Bronchial epithelial cell (primary cell): Measurements from ENCODE around the gene SEC14L5. TPM values are rescaled to one million over a fixed set of nuclear protein-coding genes. Genes with fewer than 3 reads are reported as not detected.

Experiments
- DNase-seq: peaks from one replicate; pipeline ENCODE4 v3.0.0-alpha.2; 2010; ENCODE audit warnings: low read depth
- FAIRE-seq: peaks from 2 replicates; lab custom pipeline; 2011; peaks lifted over from hg19 to GRCh38; lab: Jason Lieb, UNC
- H3K27me3 ChIP-seq: 2 replicates; pipeline ENCODE4 v1.5.1; 2011; ENCODE audit warnings: low read length; ENCODE audit not compliant: control insufficient read depth, insufficient read depth
- H3K36me3 ChIP-seq: 2 replicates; pipeline ENCODE4 v1.5.1; 2011; ENCODE audit warnings: low read length; ENCODE audit not compliant: control insufficient read depth, insufficient read depth
- H3K4me3 ChIP-seq: 2 replicates; pipeline ENCODE4 v1.5.1; 2011; ENCODE audit warnings: mild to moderate bottlenecking, low read depth, low read length, control low read depth
- CTCF ChIP-seq: IDR thresholded peaks from 2 replicates; pipeline ENCODE4 v1.5.1; 2011; ENCODE audit warnings: mild to moderate bottlenecking, moderate library complexity, low read length, control low read depth, inconsistent platforms; ENCODE audit not compliant: insufficient read depth, severe bottlenecking
- total RNA-seq: library from RNA; depleted of rRNA; stranded (reverse); fragments of >200 nt; gene quantifications from 2 replicates; pipeline ENCODE4 v1.2.1, GENCODE V29; 2014

SEC14L5 gene
- total RNA-seq, 1 donor from 2014 or later = under 0.01 TPM

GRCh38 chr16:4994719-4995434 is 36.7 kb downstream of the SEC14L5 start:
- Histone ChIP-seq H3K27me3 (no peaks in the 10 kb centered on the region), H3K4me3 (no peak overlapping the region), H3K36me3 (no peaks in the 10 kb centered on the region)
- DNase-seq (no peak), FAIRE-seq (no peak)
- no peak for TF ChIP-seq CTCF

- no peak for TF ChIP-seq CTCF
- FAIRE-seq (no peak), DNase-seq (no peak)
- no peak overlapping the region for H3K4me3 ChIP-seq
- H3K27me3 ChIP-seq = no peaks in the 10 kb centered on the region
- no peaks in the 10 kb centered on the region for H3K36me3 ChIP-seq
These were observed 42.5 kb downstream of the SEC14L5 start for GRCh38 chr16:5000573-5001001.

- no peak for FAIRE-seq
- Histone ChIP-seq H3K27me3 (no peaks in the 10 kb centered on the region), H3K4me3 (no peak overlapping the region), H3K36me3 (no peaks in the 10 kb centered on the region)
- no peak for TF ChIP-seq CTCF
- no peak for DNase-seq
These were observed 43.4 kb downstream of the SEC14L5 start for GRCh38 chr16:5001571-5001970.

- no peaks in the 10 kb centered on the region for H3K36me3 ChIP-seq
- no peak for FAIRE-seq
- no peaks in the 10 kb centered on the region for H3K27me3 ChIP-seq
- TF ChIP-seq CTCF = no peak
- no peak overlapping the region for H3K4me3 ChIP-seq
- no peak for DNase-seq
These were observed 43.9 kb downstream of the SEC14L5 start for GRCh38 chr16:5001986-5002385.

GRCh38 chr16:5002699-5003143 is 44.6 kb downstream of the SEC14L5 start:
- no peak for FAIRE-seq
- no peak for TF ChIP-seq CTCF
- H3K4me3 ChIP-seq = no peak overlapping the region
- H3K36me3 ChIP-seq = no peaks in the 10 kb centered on the region
- no peaks in the 10 kb centered on the region for H3K27me3 ChIP-seq
- DNase-seq = no peak

GRCh38 chr16:5003211-5003610 is 45.1 kb downstream of the SEC14L5 start:
- DNase-seq (no peak), FAIRE-seq (no peak)
- H3K36me3 ChIP-seq = no peaks in the 10 kb centered on the region
- no peak for TF ChIP-seq CTCF
- H3K27me3 ChIP-seq = no peaks in the 10 kb centered on the region
- no peak overlapping the region for H3K4me3 ChIP-seq
